ENCODE measurements around the gene LY6G5C.

DNA sequence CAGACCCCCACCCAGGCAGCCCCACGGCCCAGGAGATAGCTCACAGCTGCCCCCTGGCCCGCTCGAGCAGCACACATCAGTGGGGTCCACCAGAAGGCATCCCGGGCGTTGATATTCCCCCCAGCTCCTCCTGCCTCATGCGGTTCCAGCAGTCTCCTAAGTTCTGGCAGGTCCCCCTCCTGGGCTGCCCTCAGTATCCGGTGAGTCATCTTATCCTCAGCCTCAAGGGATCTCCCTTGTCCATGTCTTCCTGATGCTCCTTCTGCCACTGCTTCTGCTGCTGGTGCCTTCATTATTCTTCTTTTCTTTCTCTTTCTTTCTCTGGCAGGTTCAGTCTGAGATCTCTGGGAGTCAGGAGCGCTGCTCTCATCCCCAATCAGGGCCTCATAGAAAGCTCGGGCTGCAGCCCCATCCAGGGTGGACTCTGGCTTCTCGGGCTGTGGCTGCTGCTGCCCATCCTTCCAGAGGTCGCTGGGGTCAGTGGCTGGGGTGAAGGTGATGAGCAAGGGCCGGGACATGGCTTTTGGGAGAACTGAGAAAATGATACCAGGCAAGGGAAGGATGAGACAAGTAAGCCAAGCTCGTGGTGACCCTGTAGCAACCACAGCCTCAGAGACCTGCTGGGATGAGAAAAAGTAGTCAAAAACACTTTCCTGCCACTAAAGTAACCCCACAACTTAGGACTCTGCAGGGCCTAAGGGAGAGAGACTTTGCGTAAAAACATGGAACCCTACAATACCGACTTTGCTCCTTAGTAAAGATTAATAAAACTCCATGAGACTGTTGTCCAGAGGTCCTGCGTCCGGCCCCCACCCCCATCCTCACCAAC is 16.7 kb downstream of the LY6G5C start:
- TF ChIP-seq, protein P1, sequence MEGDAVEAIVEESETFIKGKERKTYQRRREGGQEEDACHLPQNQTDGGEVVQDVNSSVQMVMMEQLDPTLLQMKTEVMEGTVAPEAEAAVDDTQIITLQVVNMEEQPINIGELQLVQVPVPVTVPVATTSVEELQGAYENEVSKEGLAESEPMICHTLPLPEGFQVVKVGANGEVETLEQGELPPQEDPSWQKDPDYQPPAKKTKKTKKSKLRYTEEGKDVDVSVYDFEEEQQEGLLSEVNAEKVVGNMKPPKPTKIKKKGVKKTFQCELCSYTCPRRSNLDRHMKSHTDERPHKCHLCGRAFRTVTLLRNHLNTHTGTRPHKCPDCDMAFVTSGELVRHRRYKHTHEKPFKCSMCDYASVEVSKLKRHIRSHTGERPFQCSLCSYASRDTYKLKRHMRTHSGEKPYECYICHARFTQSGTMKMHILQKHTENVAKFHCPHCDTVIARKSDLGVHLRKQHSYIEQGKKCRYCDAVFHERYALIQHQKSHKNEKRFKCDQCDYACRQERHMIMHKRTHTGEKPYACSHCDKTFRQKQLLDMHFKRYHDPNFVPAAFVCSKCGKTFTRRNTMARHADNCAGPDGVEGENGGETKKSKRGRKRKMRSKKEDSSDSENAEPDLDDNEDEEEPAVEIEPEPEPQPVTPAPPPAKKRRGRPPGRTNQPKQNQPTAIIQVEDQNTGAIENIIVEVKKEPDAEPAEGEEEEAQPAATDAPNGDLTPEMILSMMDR (IDR thresholded peaks at IDR 0.05) = no peak
- TF ChIP-seq POLR2A (IDR thresholded peaks at IDR 0.05) = no peak

Measured in ovary (tissue), 3 donors.